Spleen (tissue), 11 donors: ENCODE results near the gene BTBD2. TPM values are rescaled to one million over a fixed set of nuclear protein-coding genes. Genes with fewer than 3 reads are reported as not detected.

ENCODE experiments used
- DNase-seq: peaks from one replicate; pipeline ENCODE4 v3.0.0-alpha.2; 2020
- H3K27ac ChIP-seq, 8 donors: fragments of 200-600 bp; sonication (generic) in 7 of 8; 1 replicate in 4 of 8; 2 replicates in 4 of 8; pipeline versions ENCODE4 v1.5.0 to v1.8.0; 2016 to 2021; ENCODE audit warnings: inconsistent platforms in 4 of 8, mild to moderate bottlenecking in 4 of 8, moderate library complexity in 1 of 8
- H3K27me3 ChIP-seq, 7 donors: fragments of 200-600 bp; sonication (generic) in 6 of 7; replicated peaks in 1 of 7; 1 replicate in 4 of 7; 2 replicates in 3 of 7; pipeline versions ENCODE4 v1.5.0 to v1.8.0; 2016 to 2021; ENCODE audit warnings: inconsistent platforms in 3 of 7, mild to moderate bottlenecking in 1 of 7
- H3K36me3 ChIP-seq, 6 donors: fragments of 200-600 bp; sonication (generic) in 5 of 6; 1 replicate in 4 of 6; 2 replicates in 2 of 6; pipeline versions ENCODE4 v1.5.0 to v1.8.0; 2016 to 2021; ENCODE audit warnings: inconsistent platforms in 2 of 6
- H3K4me1 ChIP-seq, 6 donors: fragments of 200-600 bp; sonication (generic) in 5 of 6; 1 replicate in 3 of 6; 2 replicates in 3 of 6; pipeline versions ENCODE4 v1.5.0 to v1.8.0; 2016 to 2021; ENCODE audit warnings: inconsistent platforms in 3 of 6
- H3K4me3 ChIP-seq, 8 donors: fragments of 200-600 bp; sonication (generic) in 7 of 8; 1 replicate in 4 of 8; 2 replicates in 4 of 8; pipeline versions ENCODE4 v1.5.0 to v1.8.0; 2016 to 2021; ENCODE audit warnings: inconsistent platforms in 4 of 8, mild to moderate bottlenecking in 4 of 8, moderate library complexity in 2 of 8
- H3K9me3 ChIP-seq, 8 donors: fragments of 200-600 bp; sonication (generic) in 7 of 8; 1 replicate in 4 of 8; 2 replicates in 4 of 8; pipeline versions ENCODE4 v1.5.0 to v1.8.0; 2016 to 2021; ENCODE audit warnings: inconsistent platforms in 4 of 8
- CTCF ChIP-seq, 11 experiments: fragments of 200-600 bp in 7 of 11; fragments of 450-650 bp in 4 of 11; sonication (generic) in 4 of 11; IDR thresholded peaks in 8 of 11; conservative IDR thresholded peaks in 3 of 11; 1 replicate in 7 of 11; 2 replicates in 4 of 11; pipeline versions ENCODE4 v1.4.0 to v1.8.0; 2016 to 2021; ENCODE audit warnings: antibody characterized with exemption in 11 of 11, inconsistent platforms in 4 of 11, mild to moderate bottlenecking in 1 of 11
- POLR2A ChIP-seq, 3 donors: fragments of 450-650 bp; IDR thresholded peaks; one replicate each; pipeline ENCODE4 v1.5.1; 2017; ENCODE audit warnings: antibody characterized with exemption in 3 of 3, mild to moderate bottlenecking in 1 of 3
- POLR2AphosphoS5 ChIP-seq, 3 donors: sonication (generic); formaldehyde crosslinking; IDR thresholded peaks; one replicate each; pipeline ENCODE4 v1.5.1; 2017; ENCODE audit warnings: antibody characterized with exemption in 3 of 3
- WGBS, 5 donors: extraction: QIAGEN DNeasy Blood & Tissue Kit in 3 of 5; methylation state at CpG; one replicate each; pipeline versions ENCODE4 v1.1.5 to v1.1.7; 2013 to 2018; 5-methylcytosine and 5-hydroxymethylcytosine counted together
- intact Hi-C: fragments of 100-400 bp; cut with DNase I; formaldehyde crosslinking; loops from one replicate; pipeline ENCODE4 v1.15.0; 2023; ENCODE audit warnings: low total_unique reads
- polyA plus RNA-seq, 3 donors: library from polyadenylated mRNA; stranded (reverse); fragments of 200-250 nt; gene quantifications; one replicate each; pipeline ENCODE4 v1.2.1, GENCODE V29; 2013
- total RNA-seq, 7 donors: library from RNA; depleted of rRNA in 3 of 7; stranded (reverse); fragments of >200 nt in 3 of 7; fragmentation: NEBNext Ultra II Directional in 4 of 7; extraction: Animal tissue kit (Norgen Biotek cat#: 25700) in 4 of 7; gene quantifications; one replicate each; pipeline versions ENCODE4 v1.1.0 to v1.2.1, GENCODE V29; 2016 to 2021
- donor health status: healthy with polysubstance abuse.
- donor health status: DM: no; HTN: no; CAD: no; lungs with moderate emphysema.
- donor health status: DM: no; HTN: no; CAD: no.
- donor health status: Bipolar disorder and iron deficiency.
- donor health status: healthy.
- donor health status: DM: no; HTN: no; CAD: no.
- donor health status: DM: yes; HTN: yes; CAD: no.

The BTBD2 gene
- total and polyA plus RNA-seq, 10 donors = 29.1 to 77.1 (median 57.1) TPM

- no peak for TF ChIP-seq POLR2A (IDR thresholded peaks at IDR 0.05)
- TF ChIP-seq POLR2AphosphoS5 (IDR thresholded peaks at IDR 0.05) = peak in 1 of 3 donors; percentile 6
- no peak for TF ChIP-seq CTCF (IDR thresholded peaks at IDR 0.05 in 8 of 11, conservative IDR thresholded peaks at IDR 0.05 in 3 of 11)
- Histone ChIP-seq H3K27ac (peak overlapping the region in 6 of 8 donors; percentile 42 to 100 (median 98)), H3K4me1 (peaks cover 55 to 89% (median 77%) of the 10 kb centered on the region in 6 donors), H3K27me3 (no peaks in the 10 kb centered on the region), H3K4me3 (no peak overlapping the region), H3K9me3 (peaks cover 4 to 13% (median 9%) of the 10 kb centered on the region in 8 donors), H3K36me3 (peaks cover 0 to 77% (median 60%) of the 10 kb centered on the region in 6 donors)
- DNase-seq = peak; percentile 80
- intact Hi-C loops = no loop called here
- WGBS, 5 donors = 84 to 88% (median 87%) methylated on average over 13 to 20 of the region's 20 CpGs
These were observed 24.6 kb upstream of the BTBD2 start for GRCh38 chr19:2039959-2040646.

GRCh38 chr19:2039089-2039958, 23.8 kb upstream of the BTBD2 start:
- WGBS, 5 donors = 68 to 83% (median 75%) methylated on average over 15 to 30 of the region's 30 CpGs
- Histone ChIP-seq H3K4me3 (no peak overlapping the region), H3K9me3 (peaks cover 4 to 13% (median 9%) of the 10 kb centered on the region in 8 donors), H3K27me3 (no peaks in the 10 kb centered on the region), H3K36me3 (peaks cover 0 to 69% (median 55%) of the 10 kb centered on the region in 6 donors), H3K27ac (peak overlapping the region in 5 of 8 donors; percentile 58 to 100 (median 98)), H3K4me1 (peaks cover 47 to 89% (median 73%) of the 10 kb centered on the region in 6 donors)
- TF ChIP-seq POLR2A (IDR thresholded peaks at IDR 0.05) = no peak
- peak in 2 of 3 donors; percentile 45 to 52 for TF ChIP-seq POLR2AphosphoS5 (IDR thresholded peaks at IDR 0.05)
- peak in 1 of 11 experiments; percentile 18 for TF ChIP-seq CTCF (IDR thresholded peaks at IDR 0.05 in 8 of 11, conservative IDR thresholded peaks at IDR 0.05 in 3 of 11)
- intact Hi-C loops = no loop called here
- DNase-seq = peak; percentile 85

- H3K27ac ChIP-seq = peak overlapping the region in 5 of 8 donors; percentile 58 to 100 (median 98)
These were observed 23.0 kb upstream of the BTBD2 start for GRCh38 chr19:2038284-2039088.

More at GRCh38 chr19:2038284-2039088, 23.0 kb upstream of the BTBD2 start:
- Histone ChIP-seq H3K4me1 (peaks cover 39 to 89% (median 73%) of the 10 kb centered on the region in 6 donors), H3K4me3 (no peak overlapping the region), H3K9me3 (peaks cover 4 to 13% (median 9%) of the 10 kb centered on the region in 8 donors), H3K36me3 (peaks cover 0 to 62% (median 51%) of the 10 kb centered on the region in 6 donors), H3K27me3 (no peaks in the 10 kb centered on the region)
- peak in 1 of 11 experiments; percentile 10 for TF ChIP-seq CTCF (IDR thresholded peaks at IDR 0.05 in 8 of 11, conservative IDR thresholded peaks at IDR 0.05 in 3 of 11)
- TF ChIP-seq POLR2A (IDR thresholded peaks at IDR 0.05) = no peak
- peak; percentile 17 to 80 (median 53) for TF ChIP-seq POLR2AphosphoS5 (IDR thresholded peaks at IDR 0.05)
- 77 to 87% (median 81%) methylated on average over 31 to 44 of the region's 44 CpGs for WGBS, 5 donors
- intact Hi-C loops = no loop called here
- peak; percentile 77 for DNase-seq
